NOMO-1 treated with DMSO at 0.1 percent for 48 hours (cell line): Measurements from ENCODE around the gene GCSH.
"Not testable (repeated sequence)": the region's sequence is repeated elsewhere in the genome, so short reads cannot be mapped to it uniquely, and the experiment has no call there.

Experiments
- DNase-seq: peaks from one replicate; lab custom pipeline; 2025; ENCODE audit not compliant: unreplicated experiment; lab: John Stamatoyannopoulos, UW

Gene GCSH

GRCh38 chr16:81095953-81096714 is at the start of gene GCSH:
Gene GCSH, minus strand, starts transcription at chr16:81096395. Its CDS starts 117 bp downstream, at chr16:81096278.
- DNase-seq, result peak; percentile 99

- DNase-seq, result no peak
These were observed 47.8 kb upstream of the GCSH start for GRCh38 chr16:81143921-81144471.

- DNase-seq, result no peak
These were observed 46.7 kb upstream of the GCSH start for GRCh38 chr16:81142864-81143263.

- no peak for DNase-seq
These were observed 45.0 kb upstream of the GCSH start for GRCh38 chr16:81140930-81141780.

- DNase-seq, result no peak
These were observed 42.8 kb upstream of the GCSH start for GRCh38 chr16:81138831-81139557.

- DNase-seq, result no peak
These were observed 41.6 kb upstream of the GCSH start for GRCh38 chr16:81137754-81138153.

GRCh38 chr16:81136390-81137335 is 40.5 kb upstream of the GCSH start:
- no peak for DNase-seq

GRCh38 chr16:81130126-81130525 is 33.9 kb upstream of the GCSH start:
- no peak for DNase-seq

- no peak for DNase-seq
These were observed 32.7 kb upstream of the GCSH start for GRCh38 chr16:81128726-81129524.

- DNase-seq, result no peak
These were observed 30.9 kb upstream of the GCSH start for GRCh38 chr16:81127051-81127450.

- no peak for DNase-seq
These were observed 27.1 kb upstream of the GCSH start for GRCh38 chr16:81123092-81123852.

GRCh38 chr16:81121474-81121990 is 25.3 kb upstream of the GCSH start:
- DNase-seq, result no peak

GRCh38 chr16:81117436-81117835 is 21.2 kb upstream of the GCSH start:
- no peak for DNase-seq

- no peak for DNase-seq
These were observed 20.1 kb upstream of the GCSH start for GRCh38 chr16:81116285-81116684.

- no peak for DNase-seq
These were observed 16.3 kb upstream of the GCSH start for GRCh38 chr16:81112453-81112852.

- not testable (repeated sequence) for DNase-seq
These were observed 13.1 kb upstream of the GCSH start for GRCh38 chr16:81109274-81109673.

GRCh38 chr16:81107511-81107910 is 11.3 kb upstream of the GCSH start:
- DNase-seq, result no peak

- DNase-seq, result no peak
These were observed 10.8 kb upstream of the GCSH start for GRCh38 chr16:81106826-81107503.
